H1 (cell line): ENCODE results near the gene LRPPRC. TPM values are rescaled to one million over a fixed set of nuclear protein-coding genes. Genes with fewer than 3 reads are reported as not detected.

Source experiments
- polyA plus RNA-seq, 7 experiments: library from polyadenylated mRNA; depleted of rRNA in 3 of 7; stranded (reverse) in 5 of 7; unstranded in 2 of 7; fragments of >200 nt in 5 of 7; fragments of 200-250 nt in 2 of 7; gene quantifications; 1 replicate in 5 of 7; 2 replicates in 1 of 7; 4 replicates in 1 of 7; pipeline versions ENCODE4 v1.2.1 to v1.2.3, GENCODE V29; 2011 to 2013; ENCODE audit warnings: missing spikeins in 2 of 7, mixed read lengths in 2 of 7
- total RNA-seq: library from RNA; stranded (reverse); fragmentation: NEBNext Ultra II Directional; extraction: Animal tissue kit (Norgen Biotek cat#: 25700); gene quantifications from 2 replicates; pipeline ENCODE4 v1.2.1, GENCODE V29; 2021
- TF ChIP-seq, protein P1 (sequence below): fragments of 300-600 bp; sonication (generic); IDR thresholded peaks from 2 replicates; pipeline ENCODE4 v1.7.1; 2012; ENCODE audit warnings: low read length, moderate library complexity, mild to moderate bottlenecking, inconsistent platforms; ENCODE audit not compliant: insufficient replicate concordance

The LRPPRC gene
- total and polyA plus RNA-seq, 2 of the 8 experiments (the other 6 are each of a cell fraction or from before 2014, with no cell fraction given): 43.4 to 167 TPM

DNA sequence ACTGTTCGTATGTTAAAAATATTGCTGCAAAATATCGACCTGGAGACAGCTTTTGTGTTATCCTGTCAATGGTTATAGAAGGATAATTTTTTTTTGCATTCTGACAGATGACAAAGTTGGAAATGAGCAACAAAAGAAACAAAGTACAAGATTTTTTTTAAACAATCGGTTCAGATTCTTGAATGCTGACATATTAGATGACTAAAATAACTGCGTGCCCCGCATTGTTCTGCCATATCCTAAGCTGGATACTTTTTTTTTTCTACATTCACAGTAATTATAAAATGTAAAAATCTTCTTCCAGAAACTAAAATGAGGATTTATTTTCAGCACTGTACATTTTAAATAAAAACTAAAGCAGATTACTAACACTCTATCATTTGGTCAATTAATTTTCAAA is 89.9 kb downstream of the LRPPRC start (continued):
- TF ChIP-seq, protein P1, sequence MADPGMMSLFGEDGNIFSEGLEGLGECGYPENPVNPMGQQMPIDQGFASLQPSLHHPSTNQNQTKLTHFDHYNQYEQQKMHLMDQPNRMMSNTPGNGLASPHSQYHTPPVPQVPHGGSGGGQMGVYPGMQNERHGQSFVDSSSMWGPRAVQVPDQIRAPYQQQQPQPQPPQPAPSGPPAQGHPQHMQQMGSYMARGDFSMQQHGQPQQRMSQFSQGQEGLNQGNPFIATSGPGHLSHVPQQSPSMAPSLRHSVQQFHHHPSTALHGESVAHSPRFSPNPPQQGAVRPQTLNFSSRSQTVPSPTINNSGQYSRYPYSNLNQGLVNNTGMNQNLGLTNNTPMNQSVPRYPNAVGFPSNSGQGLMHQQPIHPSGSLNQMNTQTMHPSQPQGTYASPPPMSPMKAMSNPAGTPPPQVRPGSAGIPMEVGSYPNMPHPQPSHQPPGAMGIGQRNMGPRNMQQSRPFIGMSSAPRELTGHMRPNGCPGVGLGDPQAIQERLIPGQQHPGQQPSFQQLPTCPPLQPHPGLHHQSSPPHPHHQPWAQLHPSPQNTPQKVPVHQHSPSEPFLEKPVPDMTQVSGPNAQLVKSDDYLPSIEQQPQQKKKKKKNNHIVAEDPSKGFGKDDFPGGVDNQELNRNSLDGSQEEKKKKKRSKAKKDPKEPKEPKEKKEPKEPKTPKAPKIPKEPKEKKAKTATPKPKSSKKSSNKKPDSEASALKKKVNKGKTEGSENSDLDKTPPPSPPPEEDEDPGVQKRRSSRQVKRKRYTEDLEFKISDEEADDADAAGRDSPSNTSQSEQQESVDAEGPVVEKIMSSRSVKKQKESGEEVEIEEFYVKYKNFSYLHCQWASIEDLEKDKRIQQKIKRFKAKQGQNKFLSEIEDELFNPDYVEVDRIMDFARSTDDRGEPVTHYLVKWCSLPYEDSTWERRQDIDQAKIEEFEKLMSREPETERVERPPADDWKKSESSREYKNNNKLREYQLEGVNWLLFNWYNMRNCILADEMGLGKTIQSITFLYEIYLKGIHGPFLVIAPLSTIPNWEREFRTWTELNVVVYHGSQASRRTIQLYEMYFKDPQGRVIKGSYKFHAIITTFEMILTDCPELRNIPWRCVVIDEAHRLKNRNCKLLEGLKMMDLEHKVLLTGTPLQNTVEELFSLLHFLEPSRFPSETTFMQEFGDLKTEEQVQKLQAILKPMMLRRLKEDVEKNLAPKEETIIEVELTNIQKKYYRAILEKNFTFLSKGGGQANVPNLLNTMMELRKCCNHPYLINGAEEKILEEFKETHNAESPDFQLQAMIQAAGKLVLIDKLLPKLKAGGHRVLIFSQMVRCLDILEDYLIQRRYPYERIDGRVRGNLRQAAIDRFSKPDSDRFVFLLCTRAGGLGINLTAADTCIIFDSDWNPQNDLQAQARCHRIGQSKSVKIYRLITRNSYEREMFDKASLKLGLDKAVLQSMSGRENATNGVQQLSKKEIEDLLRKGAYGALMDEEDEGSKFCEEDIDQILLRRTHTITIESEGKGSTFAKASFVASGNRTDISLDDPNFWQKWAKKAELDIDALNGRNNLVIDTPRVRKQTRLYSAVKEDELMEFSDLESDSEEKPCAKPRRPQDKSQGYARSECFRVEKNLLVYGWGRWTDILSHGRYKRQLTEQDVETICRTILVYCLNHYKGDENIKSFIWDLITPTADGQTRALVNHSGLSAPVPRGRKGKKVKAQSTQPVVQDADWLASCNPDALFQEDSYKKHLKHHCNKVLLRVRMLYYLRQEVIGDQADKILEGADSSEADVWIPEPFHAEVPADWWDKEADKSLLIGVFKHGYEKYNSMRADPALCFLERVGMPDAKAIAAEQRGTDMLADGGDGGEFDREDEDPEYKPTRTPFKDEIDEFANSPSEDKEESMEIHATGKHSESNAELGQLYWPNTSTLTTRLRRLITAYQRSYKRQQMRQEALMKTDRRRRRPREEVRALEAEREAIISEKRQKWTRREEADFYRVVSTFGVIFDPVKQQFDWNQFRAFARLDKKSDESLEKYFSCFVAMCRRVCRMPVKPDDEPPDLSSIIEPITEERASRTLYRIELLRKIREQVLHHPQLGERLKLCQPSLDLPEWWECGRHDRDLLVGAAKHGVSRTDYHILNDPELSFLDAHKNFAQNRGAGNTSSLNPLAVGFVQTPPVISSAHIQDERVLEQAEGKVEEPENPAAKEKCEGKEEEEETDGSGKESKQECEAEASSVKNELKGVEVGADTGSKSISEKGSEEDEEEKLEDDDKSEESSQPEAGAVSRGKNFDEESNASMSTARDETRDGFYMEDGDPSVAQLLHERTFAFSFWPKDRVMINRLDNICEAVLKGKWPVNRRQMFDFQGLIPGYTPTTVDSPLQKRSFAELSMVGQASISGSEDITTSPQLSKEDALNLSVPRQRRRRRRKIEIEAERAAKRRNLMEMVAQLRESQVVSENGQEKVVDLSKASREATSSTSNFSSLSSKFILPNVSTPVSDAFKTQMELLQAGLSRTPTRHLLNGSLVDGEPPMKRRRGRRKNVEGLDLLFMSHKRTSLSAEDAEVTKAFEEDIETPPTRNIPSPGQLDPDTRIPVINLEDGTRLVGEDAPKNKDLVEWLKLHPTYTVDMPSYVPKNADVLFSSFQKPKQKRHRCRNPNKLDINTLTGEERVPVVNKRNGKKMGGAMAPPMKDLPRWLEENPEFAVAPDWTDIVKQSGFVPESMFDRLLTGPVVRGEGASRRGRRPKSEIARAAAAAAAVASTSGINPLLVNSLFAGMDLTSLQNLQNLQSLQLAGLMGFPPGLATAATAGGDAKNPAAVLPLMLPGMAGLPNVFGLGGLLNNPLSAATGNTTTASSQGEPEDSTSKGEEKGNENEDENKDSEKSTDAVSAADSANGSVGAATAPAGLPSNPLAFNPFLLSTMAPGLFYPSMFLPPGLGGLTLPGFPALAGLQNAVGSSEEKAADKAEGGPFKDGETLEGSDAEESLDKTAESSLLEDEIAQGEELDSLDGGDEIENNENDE: no peak
